Fibroblast of skin of right quadriceps (primary cell): ENCODE measurements around the gene MRPL27.
A peak's percentile ranks its signal among the peaks of the same experiment; 100 is the strongest.

Source experiments
- DNase-seq: peaks from one replicate; pipeline ENCODE4 v3.0.0-alpha.2; 2013

MRPL27 gene

DNA sequence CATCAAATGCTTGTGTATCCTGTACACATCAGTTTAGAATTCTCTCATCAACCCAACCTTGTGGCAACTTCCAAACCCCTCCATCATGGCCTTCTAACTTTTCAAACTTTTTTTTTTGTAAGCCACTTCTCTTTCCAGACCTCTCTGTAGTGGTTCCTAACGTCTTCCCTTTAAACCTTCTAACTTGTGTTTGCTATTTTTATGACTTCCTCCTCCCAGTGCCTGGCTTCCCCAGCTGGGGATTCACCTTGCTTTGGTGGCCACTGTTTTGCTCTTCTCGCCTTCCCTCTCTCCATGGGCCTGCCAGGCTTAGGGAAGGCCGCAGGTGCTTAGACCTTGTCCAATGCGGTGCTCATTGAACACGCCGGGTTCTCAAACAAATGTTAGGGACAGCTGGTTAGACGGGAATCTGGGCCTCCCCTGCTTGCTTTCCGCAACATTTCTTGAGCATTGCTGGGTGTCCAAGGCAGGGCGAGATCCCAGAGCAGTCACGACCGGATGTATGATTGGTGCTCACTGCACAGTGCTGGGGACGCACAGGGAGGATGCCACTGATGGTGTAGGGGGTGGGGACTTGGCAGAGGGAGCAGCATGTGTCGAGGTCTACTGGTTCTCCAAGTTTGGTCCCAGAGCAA lies 28.1 kb downstream of the MRPL27 start:
- DNase-seq, result no peak

DNA sequence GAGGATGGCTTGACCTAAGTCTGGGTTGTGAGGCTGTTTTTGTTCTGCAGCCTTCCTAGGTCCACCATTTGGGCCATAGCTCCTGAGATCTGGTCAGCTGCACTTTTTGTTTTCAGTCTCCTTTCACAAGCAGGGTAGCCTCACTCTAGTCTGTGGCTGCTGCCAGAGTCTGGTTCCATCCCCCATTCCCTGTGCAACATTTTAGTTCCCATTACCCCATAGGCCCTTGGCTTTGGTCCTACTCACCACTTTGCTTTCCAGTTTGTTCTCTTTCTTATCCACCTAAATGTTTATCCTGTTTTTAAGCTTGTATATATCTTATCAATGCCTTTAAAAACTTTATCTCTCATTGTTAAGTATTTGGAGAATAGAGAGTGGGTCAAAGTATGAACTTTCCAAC lies 33.6 kb downstream of the MRPL27 start:
- DNase-seq, result no peak

DNA sequence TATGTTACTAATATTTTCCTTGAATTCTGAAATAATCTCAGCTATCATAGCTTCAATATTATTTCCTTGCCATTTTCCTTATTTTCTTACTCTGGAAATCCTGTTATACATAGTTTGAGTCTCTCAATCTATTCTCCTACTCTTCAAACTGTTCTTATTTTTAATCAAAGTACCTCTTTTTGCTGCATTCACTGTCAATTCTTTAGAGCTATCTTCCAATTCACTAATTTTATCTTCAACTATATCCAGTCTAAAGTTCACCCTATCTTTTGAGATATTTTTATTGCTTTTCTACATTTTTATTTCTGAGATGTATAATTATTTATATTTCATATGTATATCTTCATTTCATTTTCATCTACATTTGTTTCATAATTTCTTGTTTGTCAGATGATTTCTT lies 34.3 kb downstream of the MRPL27 start:
- no peak for DNase-seq

DNA sequence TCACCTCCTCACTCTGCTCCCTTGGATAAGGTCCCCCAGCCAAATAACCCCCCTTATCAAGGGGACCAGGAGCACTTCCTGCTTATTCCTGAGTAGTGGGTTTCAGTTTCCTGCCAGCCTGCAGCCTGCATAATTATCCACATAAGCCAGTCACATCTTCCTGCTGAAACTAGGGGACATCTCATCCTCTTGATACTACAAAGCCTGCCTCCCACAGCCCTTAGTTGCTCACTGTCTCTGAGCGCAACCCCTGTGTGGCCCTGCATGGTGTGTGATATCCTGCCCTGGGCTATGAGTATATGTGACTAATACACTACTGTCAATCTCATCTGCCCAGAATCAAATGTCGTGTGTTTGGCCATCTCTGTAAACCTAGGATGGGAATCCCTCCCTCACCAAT lies 35.0 kb downstream of the MRPL27 start:
- DNase-seq, result no peak

DNA sequence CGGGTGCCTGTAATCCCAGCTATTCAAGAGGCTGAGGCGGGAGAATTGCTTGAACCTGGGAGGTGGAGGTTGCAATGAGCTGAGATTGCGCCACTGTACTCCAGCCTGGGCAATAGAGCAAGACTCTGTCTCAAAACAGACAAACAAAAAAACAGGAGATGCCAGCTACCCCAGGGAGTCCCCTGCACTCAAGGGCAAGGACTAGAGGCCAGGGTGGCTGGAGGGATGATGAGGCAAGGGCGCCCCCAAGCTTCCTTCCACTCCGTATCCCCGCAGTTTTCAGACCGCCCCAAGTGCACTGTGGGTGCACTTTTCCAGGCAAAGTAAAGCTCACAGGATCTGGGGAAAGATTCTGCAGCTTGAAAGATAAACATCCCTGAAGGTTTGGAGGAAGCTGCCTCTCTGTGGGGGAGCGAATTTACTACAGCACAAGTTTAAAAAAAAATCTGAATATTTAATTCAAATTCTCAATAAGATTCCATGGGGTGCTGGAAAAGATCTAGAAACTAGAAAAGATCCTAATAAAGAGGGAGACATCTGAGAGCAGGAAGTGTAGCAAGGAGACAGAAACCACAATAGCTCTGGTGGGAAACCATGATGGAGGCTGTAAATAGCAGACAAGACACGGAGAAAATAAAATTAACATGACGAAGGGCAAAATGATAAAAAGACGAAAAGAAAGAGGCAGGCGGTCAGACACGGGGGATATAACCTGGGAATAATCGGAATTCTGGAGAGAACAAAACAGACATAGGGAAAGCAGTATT lies 39.5 kb downstream of the MRPL27 start:
- DNase-seq, result peak; percentile 32

DNA sequence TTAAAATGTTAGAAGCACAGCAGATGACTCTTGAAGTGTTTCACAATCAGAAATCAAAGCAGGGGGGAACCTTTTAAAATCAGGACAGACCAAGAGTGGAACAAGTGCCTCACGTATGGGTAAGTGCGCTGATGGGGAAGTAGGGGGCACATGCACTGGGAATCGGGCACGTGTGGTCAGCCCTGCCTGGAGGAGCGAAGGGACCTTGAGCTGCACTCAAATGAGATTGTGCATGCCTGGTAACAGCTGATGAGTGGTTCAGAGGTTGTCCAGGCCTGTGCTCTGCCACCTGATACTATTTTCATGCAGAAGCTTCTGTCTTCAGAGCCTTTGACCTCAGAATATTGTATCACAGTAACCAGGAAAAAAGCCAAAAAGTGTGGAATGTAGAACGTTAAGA lies 40.8 kb downstream of the MRPL27 start:
- DNase-seq, result no peak

DNA sequence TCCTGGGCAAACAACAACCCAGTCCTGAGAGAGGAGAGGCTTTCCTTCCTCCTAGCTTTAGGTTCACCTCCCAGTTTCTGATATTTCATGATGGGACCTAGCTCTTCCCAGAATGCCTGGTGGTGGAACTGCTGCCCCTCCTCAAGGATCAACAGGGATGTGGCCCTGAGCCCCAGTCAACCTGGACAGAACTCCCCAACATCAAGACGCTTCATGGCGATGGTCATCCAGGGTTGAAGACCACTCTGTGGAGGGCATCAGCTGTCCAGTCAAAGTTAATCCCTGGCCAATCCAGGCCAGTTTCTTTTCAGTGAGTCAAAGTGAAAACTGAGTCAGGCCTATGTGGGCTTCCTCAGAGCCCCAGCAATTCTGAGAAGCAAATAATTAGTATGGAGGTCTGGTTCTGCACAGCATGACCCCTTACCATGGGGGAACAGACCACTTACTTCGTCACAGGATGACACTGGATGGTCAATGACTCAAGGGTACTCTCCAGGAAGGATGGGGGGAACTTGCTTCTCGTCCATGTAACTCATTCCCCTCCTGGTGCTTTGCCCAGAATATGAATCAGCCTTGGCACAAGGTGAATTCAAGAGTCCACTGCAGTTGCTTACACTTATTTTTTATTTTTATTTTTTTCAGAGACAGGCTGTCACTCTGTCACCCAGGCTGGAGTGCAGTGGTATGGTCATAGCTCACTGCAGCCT lies 41.7 kb downstream of the MRPL27 start:
- DNase-seq, result peak; percentile 84

DNA sequence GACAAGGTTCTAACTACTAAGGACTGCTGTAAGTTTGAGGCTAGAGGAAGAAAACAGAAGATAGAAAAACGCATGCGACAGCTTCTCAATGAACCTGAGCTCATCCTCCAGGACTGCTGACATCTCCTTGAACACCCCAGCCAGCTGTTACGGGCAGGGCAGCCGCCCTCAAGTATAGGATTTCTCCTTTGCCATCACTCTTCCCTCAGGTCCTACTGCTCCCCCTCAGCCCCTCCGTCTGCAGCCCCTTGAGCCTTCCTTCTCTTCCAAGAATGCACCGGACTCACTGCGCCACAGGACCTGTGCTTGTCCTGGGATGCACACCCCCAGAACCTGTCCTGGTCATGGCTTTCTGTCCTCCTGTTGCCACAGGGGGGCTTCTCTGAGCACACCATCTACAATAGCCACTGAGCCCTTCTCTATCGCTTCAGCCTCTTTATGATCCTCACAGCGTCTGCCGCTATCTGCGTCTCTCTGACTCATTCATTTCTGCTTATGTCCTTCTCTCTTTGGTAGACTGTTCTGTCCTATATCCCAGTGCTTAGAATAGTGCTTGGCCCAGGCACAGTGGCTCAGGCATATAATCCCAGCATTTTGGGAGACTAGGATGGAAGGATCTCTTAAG lies 42.7 kb downstream of the MRPL27 start:
- DNase-seq, result no peak

DNA sequence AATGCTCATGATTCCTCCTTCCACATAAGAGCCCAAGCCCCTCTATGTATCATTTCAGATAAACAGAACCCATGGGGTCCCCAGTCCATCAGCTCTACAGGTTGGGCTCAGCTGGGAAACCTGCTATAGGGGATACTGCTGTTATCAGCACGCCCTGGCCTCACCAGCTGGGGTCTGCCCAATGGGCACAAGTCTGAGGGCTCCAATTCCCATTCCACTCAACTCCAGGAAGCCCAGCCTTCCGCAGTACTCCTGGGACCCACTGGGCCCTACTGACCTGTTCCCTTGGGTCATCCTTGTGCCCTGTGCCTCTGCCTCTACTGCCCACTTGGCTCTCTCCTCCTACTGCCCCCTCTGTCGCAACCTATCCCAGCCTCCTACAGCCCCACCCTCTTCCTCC lies 43.3 kb downstream of the MRPL27 start:
- DNase-seq, result no peak

DNA sequence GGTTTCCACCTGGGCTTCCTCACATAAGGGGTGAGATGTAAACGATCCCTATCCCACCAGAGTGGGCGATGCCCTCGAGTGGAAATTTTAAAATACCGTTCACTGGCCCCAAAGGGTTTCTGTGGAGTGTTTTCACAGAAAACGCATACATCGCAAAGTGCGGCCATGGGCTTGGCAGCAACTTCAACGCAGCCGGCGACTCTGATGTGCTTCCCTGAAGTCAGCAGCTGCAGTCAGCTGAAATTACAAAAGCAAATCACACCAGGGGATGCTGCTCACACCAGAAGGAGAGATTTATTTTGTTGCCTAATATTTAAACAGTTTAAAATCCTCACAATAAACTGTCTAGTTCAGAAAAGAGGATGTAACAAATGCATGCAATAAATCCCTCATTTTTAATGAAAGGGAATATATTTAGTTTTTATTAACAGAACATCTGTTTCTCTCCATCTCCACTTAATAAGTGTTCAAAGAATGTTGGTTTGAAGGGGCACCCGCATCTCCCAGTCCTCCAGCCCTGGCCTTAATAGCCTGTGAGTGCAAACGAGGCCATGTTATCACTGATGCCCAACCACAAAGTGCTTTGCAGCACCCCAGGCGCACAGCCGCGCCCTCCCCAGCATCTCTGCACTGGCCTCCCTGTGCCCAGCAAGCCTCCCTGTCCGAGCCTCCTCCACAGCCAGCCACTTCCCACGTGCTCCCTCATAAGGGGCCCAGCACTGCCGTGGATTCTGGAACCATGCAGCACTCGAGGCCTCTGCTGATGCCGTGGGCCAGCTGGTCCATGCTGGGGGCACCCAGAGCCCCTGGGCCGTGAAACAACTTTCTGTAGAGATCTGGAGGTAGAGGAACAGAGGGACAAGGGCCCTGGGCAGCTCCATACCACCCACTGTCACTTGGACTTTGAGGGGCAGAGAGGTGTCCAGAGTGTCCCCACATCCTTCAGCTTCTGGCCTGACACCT lies 44.3 kb downstream of the MRPL27 start:
- DNase-seq, result no peak

DNA sequence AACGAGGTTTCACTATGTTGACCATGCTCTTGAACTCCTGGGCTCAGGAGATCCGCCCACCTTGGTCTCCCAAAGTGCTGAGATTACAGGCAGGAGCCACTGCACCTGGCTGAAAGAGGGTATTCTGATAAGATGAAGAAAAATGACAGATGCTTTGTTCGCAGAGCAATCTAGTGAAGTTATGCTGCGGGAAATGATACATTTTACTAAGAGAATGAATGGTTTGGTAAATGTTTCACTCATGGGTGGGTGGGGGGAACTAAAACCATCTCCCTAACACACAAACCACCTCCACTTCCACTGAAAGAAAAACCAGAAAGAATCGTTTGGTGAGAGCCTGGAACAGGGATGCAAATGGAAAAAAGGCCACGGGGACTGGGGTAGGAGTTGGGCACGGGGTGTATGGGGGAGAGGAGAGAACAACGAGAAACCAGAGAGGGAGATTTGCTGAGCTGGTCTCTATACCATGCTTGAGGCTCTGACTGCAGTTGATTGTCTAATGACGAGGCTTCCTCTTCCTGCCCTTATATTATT lies 46.1 kb downstream of the MRPL27 start:
- no peak for DNase-seq

DNA sequence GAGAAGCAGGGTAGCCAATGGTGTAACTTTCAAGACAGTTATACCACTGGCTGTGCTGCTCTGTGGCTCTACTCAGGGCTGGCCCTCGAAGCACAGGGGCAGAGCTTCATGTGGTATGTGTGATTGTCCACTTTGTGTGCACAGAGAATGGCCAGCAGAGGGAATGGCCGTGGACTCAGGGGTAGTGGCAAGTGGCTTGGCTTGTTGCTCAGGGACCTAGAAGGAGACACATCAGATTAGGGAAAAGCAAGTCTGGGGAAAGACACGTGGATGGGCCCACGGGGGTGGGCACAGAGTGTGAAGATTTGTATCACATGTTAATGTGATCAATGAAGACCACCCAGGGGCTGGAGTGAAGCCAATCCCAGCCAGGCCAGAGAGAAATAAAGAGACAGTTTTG lies 47.1 kb downstream of the MRPL27 start:
- DNase-seq, result no peak

DNA sequence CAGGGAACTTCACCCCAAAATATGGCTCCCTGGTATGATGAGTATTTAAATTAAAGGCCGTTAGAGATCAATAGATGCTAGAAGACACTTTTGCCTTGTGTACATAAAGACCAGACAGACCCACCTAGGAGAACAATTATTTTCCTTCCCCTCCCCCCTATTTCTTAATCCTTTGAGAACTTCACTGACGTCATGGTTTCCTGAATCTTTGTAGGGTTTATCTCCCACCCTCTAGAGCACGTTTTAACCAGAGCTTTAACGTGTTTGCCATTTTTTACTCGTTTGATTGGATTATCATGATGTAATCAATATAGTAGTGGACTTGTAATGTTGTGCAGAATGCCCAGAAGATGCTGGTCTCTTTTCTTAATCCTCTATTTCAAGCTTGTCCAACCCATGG lies 49.9 kb downstream of the MRPL27 start:
- DNase-seq, result no peak

DNA sequence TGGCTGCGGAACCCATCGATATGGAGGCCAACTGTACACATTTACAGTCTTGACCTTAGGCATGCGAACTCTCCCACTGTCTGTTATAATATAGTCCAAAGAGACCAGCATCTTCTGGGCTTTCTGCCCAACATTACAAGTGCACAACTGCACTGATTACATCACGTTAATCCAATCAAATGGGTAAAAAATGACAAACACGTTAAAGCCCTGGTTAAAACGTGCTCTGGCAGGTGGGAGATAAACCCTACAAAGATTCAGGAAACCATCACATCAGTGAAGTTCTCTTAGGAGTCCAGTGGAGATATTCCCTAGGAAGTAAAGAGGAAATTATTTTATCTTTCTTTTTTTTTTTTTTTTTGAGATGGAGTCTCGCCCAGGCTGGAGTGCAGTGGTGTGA lies 50.7 kb downstream of the MRPL27 start:
- no peak for DNase-seq

DNA sequence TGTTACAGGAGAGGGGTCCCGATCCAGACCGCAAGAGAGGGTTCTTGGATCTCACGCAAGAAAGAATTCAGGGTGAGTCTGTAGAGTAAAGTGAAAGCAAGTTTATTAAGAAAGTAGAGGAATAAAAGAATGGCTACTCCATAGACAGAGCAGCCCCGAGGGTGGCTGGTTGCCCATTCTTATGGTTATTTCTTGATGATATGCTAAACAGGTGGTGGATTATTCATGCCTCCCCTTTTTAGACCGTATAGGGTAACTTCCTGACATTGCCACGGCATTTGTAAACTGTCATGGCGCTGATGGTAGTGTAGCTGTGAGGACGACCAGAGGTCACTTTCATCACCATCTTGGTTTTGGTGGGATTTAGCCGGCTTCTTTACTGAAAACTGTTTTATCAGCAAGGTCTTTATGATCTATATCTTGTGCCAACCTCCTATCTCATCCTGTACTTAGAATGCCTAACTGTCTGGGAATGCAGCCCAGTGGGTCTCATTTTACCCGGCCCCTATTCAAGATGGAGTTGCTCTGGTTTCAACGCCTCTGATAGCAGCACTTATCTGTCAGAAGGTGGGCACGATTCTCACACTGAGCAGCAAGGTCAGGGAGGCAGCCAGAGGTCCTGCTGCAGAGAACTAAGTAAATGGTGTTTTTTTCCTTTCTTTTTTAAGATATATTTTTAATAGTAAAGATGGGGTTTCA lies 53.5 kb downstream of the MRPL27 start:
- no peak for DNase-seq

DNA sequence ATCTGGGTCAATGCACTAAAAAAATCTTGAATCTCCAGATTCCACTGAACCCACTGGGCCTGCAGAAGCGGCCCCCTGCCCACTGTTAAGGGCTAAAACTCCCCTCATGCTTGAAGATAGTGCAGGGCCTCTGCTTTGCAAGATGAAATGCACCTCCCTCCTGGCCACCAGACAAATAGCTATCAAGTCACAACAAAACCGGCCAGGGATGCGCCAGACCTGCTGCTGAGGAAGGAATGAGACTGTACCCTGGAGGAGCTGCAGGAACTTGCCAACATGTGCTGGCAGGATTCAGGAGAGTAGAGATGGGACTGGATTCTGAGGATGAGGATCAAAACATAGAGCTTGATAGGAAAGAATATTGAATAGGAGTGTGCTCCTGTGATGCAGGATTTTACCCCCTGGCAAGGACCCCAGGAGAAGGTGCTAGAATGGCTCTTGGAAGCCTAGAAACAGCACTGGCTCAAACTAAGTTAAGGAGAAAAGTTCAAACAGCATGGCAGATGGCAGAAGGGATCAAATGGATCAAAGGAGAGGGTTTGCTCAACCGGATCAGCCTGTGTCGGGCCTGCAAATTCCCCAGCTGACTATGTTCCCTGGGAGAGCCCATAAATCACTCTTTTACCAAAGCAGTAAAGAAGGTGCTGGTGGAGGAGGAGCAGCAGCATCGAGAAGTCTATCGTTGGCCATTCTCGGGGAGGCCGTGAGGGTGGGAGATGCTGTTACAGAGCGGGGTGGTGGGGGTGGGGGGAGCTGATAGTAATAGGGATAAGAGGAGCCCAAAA lies 54.3 kb downstream of the MRPL27 start:
- peak; percentile 44 for DNase-seq
